ENCODE results near the gene CENPI.

DNA sequence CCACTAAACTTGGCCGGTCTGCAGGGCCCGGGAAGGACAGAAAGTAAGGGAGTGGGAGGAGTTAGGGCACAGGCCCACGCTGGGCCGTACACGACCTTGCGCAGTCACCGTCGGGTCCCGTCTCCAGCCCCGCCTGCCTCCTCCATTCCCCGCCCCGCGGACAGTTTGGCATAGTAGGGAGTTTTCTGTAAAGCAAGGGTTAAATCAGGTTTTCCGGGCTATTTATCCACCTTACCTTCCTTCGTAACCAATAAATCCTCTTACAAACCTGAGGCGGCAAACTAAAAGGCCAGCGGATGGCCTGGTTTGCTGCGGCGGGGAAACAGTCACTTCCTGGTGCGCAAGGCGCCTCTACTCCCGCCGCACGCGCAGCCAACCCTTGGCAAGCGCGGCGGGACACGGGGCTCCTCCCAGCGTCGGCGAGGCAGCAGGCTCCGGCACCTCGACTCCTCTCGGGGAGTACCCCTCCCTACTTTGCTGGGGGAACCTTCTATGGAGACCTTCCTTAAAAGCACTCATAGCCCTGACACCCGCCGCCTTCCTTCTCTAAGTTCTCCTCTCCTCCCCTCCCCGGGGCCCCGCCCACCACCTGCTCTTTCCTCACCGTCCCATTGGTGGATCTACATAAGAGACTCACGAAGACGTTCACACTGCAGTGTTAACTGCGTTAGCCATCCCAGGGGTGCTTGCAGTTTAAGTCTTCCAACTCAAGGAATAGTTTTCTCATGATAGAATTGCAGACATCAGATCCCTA lies 46.3 kb upstream of the CENPI start, which contains the start of gene TRMT2B:
- TF ChIP-seq CTCF (IDR thresholded peaks at IDR 0.05; ENCODE audit: low read length) = no peak
- no peak for TF ChIP-seq EZH2phosphoT487 (IDR thresholded peaks at IDR 0.05; ENCODE audit: low read length)
- TF ChIP-seq EZH2 (optimal IDR thresholded peaks at IDR 0.05; ENCODE audit: low read depth, low read length) = no peak
